CD1c-positive myeloid dendritic cell (primary cell): ENCODE data around the gene ESYT1.

Experiments used
- DNase-seq: peaks from one replicate; pipeline ENCODE4 v3.0.0-alpha.2; 2016; ENCODE audit errors: extremely low spot score

The ESYT1 gene

GRCh38 chr12:56128670-56129205 lies 671 bp downstream of the ESYT1 start:
- peak; percentile 52 for DNase-seq

GRCh38 chr12:56129206-56129941 lies 1.3 kb downstream of the ESYT1 start:
- DNase-seq: peak; percentile 68

- no peak for DNase-seq
Measured at GRCh38 chr12:56129942-56130495, 2.0 kb downstream of the ESYT1 start.

DNA sequence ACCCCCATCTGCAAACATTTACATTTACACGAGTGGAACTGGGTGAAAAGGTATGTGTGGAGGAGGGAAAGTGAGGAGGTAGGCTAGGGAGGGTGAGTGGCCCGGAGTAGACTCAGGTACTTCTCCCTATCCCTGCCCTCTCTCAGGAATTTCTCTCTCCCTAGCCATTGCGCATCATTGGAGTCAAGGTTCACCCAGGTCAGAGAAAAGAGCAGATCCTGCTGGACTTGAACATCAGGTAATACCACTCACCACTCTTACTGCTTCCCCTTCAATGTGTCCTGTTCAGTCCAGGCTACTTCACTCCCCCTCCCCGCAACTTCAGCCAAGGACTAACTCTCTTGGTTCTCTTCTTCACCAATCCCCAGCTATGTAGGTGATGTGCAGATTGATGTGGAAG lies 2.8 kb downstream of the ESYT1 start:
- DNase-seq: no peak

DNA sequence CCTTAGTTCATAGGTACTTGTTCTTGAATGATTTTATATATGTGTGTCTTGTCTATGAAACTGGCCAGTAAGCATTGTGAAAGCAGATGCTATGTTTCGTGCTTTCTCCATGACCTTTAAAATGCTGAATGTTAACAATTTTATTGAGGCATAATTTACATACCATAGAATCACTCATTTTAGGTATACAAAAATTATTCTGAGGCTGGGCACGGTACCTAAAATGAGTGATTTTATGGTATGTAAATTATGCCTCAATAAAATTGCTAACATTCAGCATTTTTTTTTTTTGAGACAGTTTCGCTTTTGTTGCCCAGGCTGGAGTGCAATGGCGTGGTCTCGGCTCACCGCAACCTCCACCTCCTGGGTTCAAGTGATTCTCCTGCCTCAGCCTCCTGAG lies 6.8 kb downstream of the ESYT1 start:
- no peak for DNase-seq

DNA sequence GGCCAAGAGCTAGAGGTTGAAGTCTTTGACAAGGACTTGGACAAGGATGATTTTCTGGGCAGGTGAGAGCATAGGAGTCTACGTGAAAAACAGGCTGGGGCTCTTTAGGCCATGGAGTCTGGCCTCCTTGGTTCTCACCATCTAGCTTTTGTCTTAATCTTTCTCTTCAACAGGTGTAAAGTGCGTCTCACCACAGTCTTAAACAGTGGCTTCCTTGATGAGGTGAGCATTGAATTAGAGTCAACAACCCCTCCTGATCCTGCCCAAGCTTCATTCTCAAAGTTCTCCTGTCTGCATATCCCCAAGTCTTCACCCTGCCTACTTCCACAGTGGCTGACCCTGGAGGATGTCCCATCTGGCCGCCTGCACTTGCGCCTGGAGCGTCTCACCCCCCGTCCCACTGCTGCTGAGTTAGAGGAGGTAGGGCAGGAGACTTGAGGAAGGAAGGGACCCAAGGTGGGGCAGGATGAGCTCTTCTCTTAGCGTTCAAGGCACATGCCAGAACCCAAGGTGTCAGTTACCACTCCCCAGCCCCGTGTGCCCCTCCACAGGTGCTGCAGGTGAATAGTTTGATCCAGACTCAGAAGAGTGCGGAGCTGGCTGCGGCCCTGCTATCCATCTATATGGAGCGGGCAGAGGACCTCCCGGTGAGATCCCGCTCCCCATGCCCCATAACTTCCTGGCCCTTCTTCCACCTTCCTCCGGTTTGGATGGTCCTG lies 9.9 kb downstream of the ESYT1 start:
- no peak for DNase-seq

- peak; percentile 30 for DNase-seq
Measured at GRCh38 chr12:56141946-56142784, 14.1 kb downstream of the ESYT1 start.

DNA sequence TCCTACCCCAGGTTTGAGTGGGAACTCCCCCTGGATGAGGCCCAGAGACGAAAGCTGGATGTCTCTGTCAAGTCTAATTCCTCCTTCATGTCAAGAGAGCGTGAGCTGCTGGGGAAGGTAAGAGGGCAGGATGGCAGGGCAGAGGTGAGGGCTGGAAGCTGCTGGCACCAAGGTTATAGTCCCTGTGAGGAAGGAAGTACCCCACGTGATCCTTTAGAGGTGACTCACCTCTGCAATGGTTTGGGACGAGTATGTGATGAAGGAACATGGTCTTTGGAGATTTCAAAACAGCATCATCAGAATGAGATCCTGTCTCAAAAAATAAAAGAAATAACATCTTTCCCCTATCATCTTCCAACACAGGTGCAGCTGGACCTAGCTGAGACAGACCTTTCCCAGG lies 15.2 kb downstream of the ESYT1 start:
- no peak for DNase-seq

- no peak for DNase-seq
Measured at GRCh38 chr12:56143870-56144269, 15.8 kb downstream of the ESYT1 start.

DNA sequence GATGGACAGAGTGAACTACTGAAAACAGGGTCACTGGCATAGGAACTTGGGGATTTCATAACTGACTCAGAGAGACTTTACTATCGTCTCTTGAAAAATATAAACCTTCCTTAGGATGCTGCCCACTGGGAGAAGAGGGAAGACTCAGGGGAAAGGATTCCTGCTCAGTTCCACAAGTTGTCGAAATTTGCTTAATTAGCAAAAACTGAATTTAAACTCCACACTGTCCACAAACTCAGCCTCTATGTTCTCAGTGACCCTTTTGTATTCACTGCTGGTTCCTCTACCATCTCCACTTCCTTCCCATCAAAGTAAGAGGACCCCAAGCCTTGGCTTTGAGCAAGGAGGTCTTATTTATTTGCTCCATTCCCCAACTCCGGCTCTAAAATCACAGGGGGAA lies 17.1 kb downstream of the ESYT1 start:
- DNase-seq: no peak

GRCh38 chr12:56146492-56147460 lies 18.7 kb downstream of the ESYT1 start:
- DNase-seq: no peak

GRCh38 chr12:56150563-56150962 lies 22.5 kb downstream of the ESYT1 start:
- peak; percentile 61 for DNase-seq

DNA sequence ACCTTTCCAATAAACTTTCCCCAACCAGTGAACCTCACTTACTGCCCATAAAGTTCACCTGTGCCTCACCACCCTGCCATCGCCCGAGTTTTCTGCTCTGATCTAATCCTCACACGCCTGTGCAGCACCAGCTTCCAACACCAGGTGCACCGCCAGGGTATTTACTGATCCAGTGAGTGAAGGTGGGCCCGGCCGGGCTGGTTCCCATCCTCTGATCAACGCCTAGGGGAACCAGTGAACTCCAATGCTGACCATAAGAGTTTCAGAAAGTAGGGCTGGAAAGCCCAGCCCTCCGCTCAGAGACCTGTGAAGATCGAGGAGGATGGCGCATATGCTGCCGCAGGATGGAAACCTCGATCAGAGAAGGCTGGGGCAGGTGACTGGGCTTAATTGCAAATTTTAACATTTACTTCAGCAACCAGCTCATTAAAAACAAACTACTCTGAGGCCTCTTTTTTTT lies 23.6 kb downstream of the ESYT1 start:
- peak; percentile 35 for DNase-seq

GRCh38 chr12:56152132-56152755 lies 24.2 kb downstream of the ESYT1 start, which contains the start of gene MYL6B:
TSS of gene MYL6B (plus strand) at chr12:56152587. CDS start at chr12:56153919, 1,332 bp downstream.
- DNase-seq: peak; percentile 96

DNA sequence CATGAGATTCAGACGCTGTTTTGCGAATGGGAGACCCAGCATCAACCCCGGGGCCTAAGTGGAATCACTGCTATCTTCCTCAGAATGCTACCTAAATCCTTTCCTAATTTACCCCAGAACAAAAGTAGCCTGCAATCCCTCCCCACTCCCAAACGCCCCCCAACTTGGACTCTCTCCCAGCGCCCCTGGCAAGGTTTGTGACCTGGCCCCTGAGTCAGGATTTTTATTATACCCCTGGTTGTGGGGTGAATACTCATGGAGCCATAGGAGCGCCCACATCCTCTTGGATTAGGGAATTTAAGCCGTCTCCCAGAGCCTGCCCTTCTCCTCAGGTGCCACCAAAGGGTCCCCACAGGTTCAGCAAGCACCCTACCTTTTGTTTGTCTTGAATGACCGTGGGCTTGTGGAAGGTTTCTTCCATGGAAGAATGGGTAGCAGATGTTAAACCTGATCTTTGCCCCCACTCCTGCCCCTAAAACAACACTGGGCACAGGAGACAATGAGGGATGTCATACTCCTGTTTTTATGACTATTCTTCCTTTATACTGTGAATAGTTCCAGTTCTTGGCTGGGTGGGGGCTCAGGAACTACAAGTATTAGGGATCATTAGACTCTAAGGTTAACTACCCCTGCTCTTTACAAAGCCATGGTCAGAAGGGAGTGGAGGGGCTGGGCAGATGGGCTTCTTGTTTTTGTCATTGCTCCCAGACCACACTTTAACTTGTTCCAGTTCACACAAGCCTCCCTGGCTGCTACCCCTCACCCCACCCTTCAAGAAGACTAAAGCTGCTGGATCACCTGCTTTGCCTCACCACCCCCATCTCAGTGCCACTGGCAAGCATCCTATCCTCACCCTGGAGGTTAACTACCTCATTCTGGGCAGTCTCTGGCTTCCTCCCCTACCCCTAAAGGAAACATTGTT lies 24.9 kb downstream of the ESYT1 start:
- no peak for DNase-seq

DNA sequence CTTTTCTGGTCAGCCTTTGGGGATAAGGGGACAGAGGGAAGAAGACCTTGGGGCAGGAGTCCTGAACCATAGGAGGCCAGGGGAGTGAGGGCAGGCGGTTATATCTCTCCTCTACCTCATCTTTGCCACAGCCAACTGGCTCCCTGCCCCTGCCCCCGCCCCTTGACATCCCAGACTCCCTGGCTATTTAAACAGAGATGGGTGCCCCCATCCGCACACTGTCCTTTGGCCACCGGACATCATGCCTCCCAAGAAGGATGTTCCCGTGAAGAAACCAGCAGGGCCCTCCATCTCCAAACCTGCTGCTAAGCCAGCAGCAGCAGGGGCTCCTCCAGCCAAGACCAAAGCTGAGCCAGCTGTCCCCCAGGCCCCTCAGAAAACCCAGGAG lies 25.6 kb downstream of the ESYT1 start:
- DNase-seq: no peak

- no peak for DNase-seq
Measured at GRCh38 chr12:56154246-56154771, 26.2 kb downstream of the ESYT1 start.

DNA sequence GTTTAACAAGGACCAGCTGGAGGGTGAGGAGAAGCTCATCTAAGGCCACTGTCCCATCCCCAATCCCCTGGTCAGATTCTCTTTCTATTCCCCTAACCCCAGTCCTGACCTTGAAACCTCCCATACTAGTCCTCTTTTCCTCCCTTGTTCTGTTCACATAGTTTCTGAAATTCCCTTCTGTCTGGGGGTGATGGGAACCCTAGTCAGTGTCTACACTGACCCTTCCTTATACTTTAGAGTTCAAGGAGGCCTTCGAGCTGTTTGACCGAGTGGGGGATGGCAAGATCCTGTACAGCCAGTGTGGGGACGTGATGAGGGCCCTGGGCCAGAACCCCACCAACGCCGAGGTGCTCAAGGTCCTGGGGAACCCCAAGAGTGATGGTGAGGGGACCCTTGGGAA lies 26.8 kb downstream of the ESYT1 start:
- no peak for DNase-seq
